BJ (cell line): ENCODE results near the gene IGLON5. TPM values are rescaled to one million over a fixed set of nuclear protein-coding genes. Genes with fewer than 3 reads are reported as not detected.

Experiments
- CTCF ChIA-PET: fragments of 350-600 bp; formaldehyde crosslinking; extraction: SDS; loops from one replicate; lab custom pipeline; 2021; ENCODE audit warnings: antibody characterized with exemption, inconsistent platforms; lab: Yijun Ruan, JAX
- POLR2A ChIA-PET: fragments of 300-600 bp; sonication (Branson Sonifier 250); formaldehyde crosslinking; extraction: SDS; loops from one replicate; lab custom pipeline; 2021; ENCODE audit warnings: antibody characterized with exemption; lab: Charles Lee
- DNase-seq: peaks from one replicate; pipeline ENCODE4 v3.0.0-alpha.2; 2011; ENCODE audit warnings: low read depth
- H3K27me3 ChIP-seq: 2 replicates; pipeline ENCODE4 v1.6.0; 2011; ENCODE audit warnings: low read length; ENCODE audit not compliant: control insufficient read depth, insufficient read depth
- H3K36me3 ChIP-seq: 2 replicates; pipeline ENCODE4 v1.5.1; 2011; ENCODE audit warnings: low read length; ENCODE audit not compliant: control insufficient read depth, insufficient read depth
- H3K4me3 ChIP-seq: 2 replicates; pipeline ENCODE4 v1.5.1; 2011; ENCODE audit warnings: low read depth, mild to moderate bottlenecking, control low read depth, low read length
- CTCF ChIP-seq: IDR thresholded peaks from 2 replicates; pipeline ENCODE4 v1.5.1; 2011; ENCODE audit warnings: low read depth, mild to moderate bottlenecking, control low read depth, inconsistent platforms, low read length, moderate library complexity; ENCODE audit not compliant: insufficient read depth
- polyA plus RNA-seq: library from polyadenylated mRNA; depleted of rRNA; stranded (reverse); fragments of >200 nt; gene quantifications from 2 replicates; pipeline ENCODE4 v1.2.3, GENCODE V29; 2011

The IGLON5 gene
- polyA plus RNA-seq, 1 experiment, result not detected

GRCh38 chr19:51317376-51317775 lies 5.9 kb downstream of the IGLON5 start:
- TF ChIP-seq CTCF, result no peak
- Histone ChIP-seq H3K4me3 (no peak overlapping the region), H3K27me3 (no peaks in the 10 kb centered on the region), H3K36me3 (no peaks in the 10 kb centered on the region)
- no peak for DNase-seq
- ChIA-PET POLR2A (no interaction called here), CTCF (no interaction called here)

- POLR2A ChIA-PET, result no interaction called here
These were observed 6.5 kb downstream of the IGLON5 start for GRCh38 chr19:51317968-51318367.

GRCh38 chr19:51318687-51319648 lies 7.5 kb downstream of the IGLON5 start:
- CTCF ChIA-PET, result interaction anchor here (0.6 kb wide), 1 partner anchor 80 kb away, joined by 4 read pairs; no protein-coding TSS in a partner anchor

More at GRCh38 chr19:51317968-51318367, 6.5 kb downstream of the IGLON5 start:
- no peak overlapping the region for H3K4me3 ChIP-seq
- TF ChIP-seq CTCF, result no peak
- H3K36me3 ChIP-seq, result no peaks in the 10 kb centered on the region
- no peak for DNase-seq
- CTCF ChIA-PET, result no interaction called here
- H3K27me3 ChIP-seq, result no peaks in the 10 kb centered on the region

GRCh38 chr19:51319649-51320279 lies 8.3 kb downstream of the IGLON5 start:
- no peak for DNase-seq
- CTCF ChIA-PET, result no interaction called here
- Histone ChIP-seq H3K36me3 (no peaks in the 10 kb centered on the region), H3K27me3 (no peaks in the 10 kb centered on the region), H3K4me3 (no peak overlapping the region)
- POLR2A ChIA-PET, result no interaction called here
- TF ChIP-seq CTCF, result no peak

More at GRCh38 chr19:51318687-51319648, 7.5 kb downstream of the IGLON5 start:
- no peak for TF ChIP-seq CTCF
- Histone ChIP-seq H3K27me3 (no peaks in the 10 kb centered on the region), H3K36me3 (no peaks in the 10 kb centered on the region), H3K4me3 (no peak overlapping the region)
- no peak for DNase-seq
- POLR2A ChIA-PET, result no interaction called here

- Histone ChIP-seq H3K4me3 (no peak overlapping the region), H3K36me3 (no peaks in the 10 kb centered on the region), H3K27me3 (no peaks in the 10 kb centered on the region)
- DNase-seq, result no peak
- TF ChIP-seq CTCF, result no peak
- POLR2A ChIA-PET, result no interaction called here
- CTCF ChIA-PET, result no interaction called here
These were observed 8.8 kb downstream of the IGLON5 start for GRCh38 chr19:51320280-51320657.
